HG03342 (cell line): ENCODE results near the gene RASSF5.

Experiments used
- ATAC-seq: cut with Tn5 transposase; IDR thresholded peaks from one replicate; pipeline ENCODE4 v1.9.1; 2021; ENCODE audit warnings: mild to moderate bottlenecking, moderate library complexity; ENCODE audit not compliant: unreplicated experiment

Gene RASSF5

GRCh38 chr1:206513312-206514111 lies 6.2 kb downstream of the RASSF5 start:
- ATAC-seq, result no peak

- no peak for ATAC-seq
These were observed 7.6 kb downstream of the RASSF5 start for GRCh38 chr1:206514813-206515387.

- ATAC-seq, result no peak
These were observed 9.3 kb downstream of the RASSF5 start for GRCh38 chr1:206516728-206516990.

- ATAC-seq, result no peak
These were observed 10.5 kb downstream of the RASSF5 start for GRCh38 chr1:206517784-206518183.

GRCh38 chr1:206518206-206518605 lies 10.9 kb downstream of the RASSF5 start:
- ATAC-seq, result no peak

GRCh38 chr1:206518743-206519142 lies 11.4 kb downstream of the RASSF5 start:
- no peak for ATAC-seq

- no peak for ATAC-seq
These were observed 13.8 kb downstream of the RASSF5 start for GRCh38 chr1:206521127-206521526.

- ATAC-seq, result no peak
These were observed 14.5 kb downstream of the RASSF5 start for GRCh38 chr1:206521694-206522402.

- ATAC-seq, result no peak
These were observed 17.5 kb downstream of the RASSF5 start for GRCh38 chr1:206524739-206525364.

- ATAC-seq, result no peak
These were observed 19.0 kb downstream of the RASSF5 start for GRCh38 chr1:206526064-206526911.

- no peak for ATAC-seq
These were observed 22.1 kb downstream of the RASSF5 start for GRCh38 chr1:206529425-206529824.

- ATAC-seq, result no peak
These were observed 25.0 kb downstream of the RASSF5 start for GRCh38 chr1:206532368-206532767.

- ATAC-seq, result no peak
These were observed 27.2 kb downstream of the RASSF5 start for GRCh38 chr1:206534552-206534951.

- no peak for ATAC-seq
These were observed 28.5 kb downstream of the RASSF5 start for GRCh38 chr1:206535853-206536188.

- no peak for ATAC-seq
These were observed 29.8 kb downstream of the RASSF5 start for GRCh38 chr1:206537141-206537540.

GRCh38 chr1:206538086-206538770 lies 30.9 kb downstream of the RASSF5 start:
- no peak for ATAC-seq

- ATAC-seq, result no peak
These were observed 31.7 kb downstream of the RASSF5 start for GRCh38 chr1:206538901-206539640.

- ATAC-seq, result no peak
These were observed 32.9 kb downstream of the RASSF5 start for GRCh38 chr1:206540044-206540780.

GRCh38 chr1:206541236-206541833 lies 34.0 kb downstream of the RASSF5 start:
- ATAC-seq, result no peak
